NCI-H69 (cell line): ENCODE results near the gene ADAMTS17.

Experiments used
- DNase-seq: peaks from one replicate; lab custom pipeline; 2025; lab: John Stamatoyannopoulos, UW

The ADAMTS17 gene

GRCh38 chr15:100341750-100342560 lies at the start of gene ADAMTS17:
TSS of gene ADAMTS17 (minus strand) at chr15:100341975. CDS start at chr15:100341899, 76 bp downstream.
- peak; percentile 79 for DNase-seq

GRCh38 chr15:100385300-100386050 lies 43.7 kb upstream of the ADAMTS17 start:
- no peak for DNase-seq

GRCh38 chr15:100384108-100384410 lies 42.3 kb upstream of the ADAMTS17 start:
- DNase-seq, result no peak

- no peak for DNase-seq
Measured at GRCh38 chr15:100383302-100384107, 41.7 kb upstream of the ADAMTS17 start.

GRCh38 chr15:100373942-100374341 lies 32.2 kb upstream of the ADAMTS17 start:
- DNase-seq, result no peak

- DNase-seq, result no peak
Measured at GRCh38 chr15:100373120-100373896, 31.5 kb upstream of the ADAMTS17 start.

GRCh38 chr15:100372739-100373119 lies 31.0 kb upstream of the ADAMTS17 start:
- no peak for DNase-seq

GRCh38 chr15:100355342-100355741 lies 13.6 kb upstream of the ADAMTS17 start:
- no peak for DNase-seq

GRCh38 chr15:100353449-100353848 lies 11.7 kb upstream of the ADAMTS17 start:
- DNase-seq, result no peak

- DNase-seq, result no peak
Measured at GRCh38 chr15:100350434-100351226, 8.9 kb upstream of the ADAMTS17 start.

- peak; percentile 46 for DNase-seq
Measured at GRCh38 chr15:100349696-100350433, 8.1 kb upstream of the ADAMTS17 start.

GRCh38 chr15:100349321-100349695 lies 7.5 kb upstream of the ADAMTS17 start:
- no peak for DNase-seq

GRCh38 chr15:100348578-100348977 lies 6.8 kb upstream of the ADAMTS17 start:
- DNase-seq, result no peak

- DNase-seq, result no peak
Measured at GRCh38 chr15:100346866-100347512, 5.2 kb upstream of the ADAMTS17 start.

- no peak for DNase-seq
Measured at GRCh38 chr15:100345438-100345837, 3.7 kb upstream of the ADAMTS17 start.

GRCh38 chr15:100343251-100343650 lies 1.5 kb upstream of the ADAMTS17 start:
- no peak for DNase-seq

GRCh38 chr15:100341239-100341749 lies 481 bp downstream of the ADAMTS17 start:
- no peak for DNase-seq

- no peak for DNase-seq
Measured at GRCh38 chr15:100340721-100341238, 995 bp downstream of the ADAMTS17 start.

GRCh38 chr15:100339999-100340398 lies 1.8 kb downstream of the ADAMTS17 start:
- no peak for DNase-seq
